CD4-positive, alpha-beta T cell (primary cell): ENCODE results near the gene ADAT2. TPM values are rescaled to one million over a fixed set of nuclear protein-coding genes. Genes with fewer than 3 reads are reported as not detected.
"Not testable (repeated sequence)": the region's sequence is repeated elsewhere in the genome, so short reads cannot be mapped to it uniquely, and the experiment has no call there.

ENCODE experiments used
- ATAC-seq: fragments of 200-7000 bp; cut with Tn5 transposase; one replicate; pipeline ENCODE4 v1.10.0; 2022; ENCODE audit warnings: mild to moderate bottlenecking; ENCODE audit not compliant: poor library complexity
- CTCF ChIA-PET: fragments of 350-600 bp; sonication (Branson Sonifier 250); formaldehyde crosslinking; loops from one replicate; lab custom pipeline; 2021; ENCODE audit warnings: antibody characterized with exemption, inconsistent platforms; lab: Charles Lee
- POLR2A ChIA-PET: fragments of 350-600 bp; sonication (Branson Sonifier 250); formaldehyde crosslinking; loops from one replicate; lab custom pipeline; 2021; ENCODE audit warnings: antibody characterized with exemption, inconsistent platforms; lab: Charles Lee
- DNase-seq, 14 experiments: peaks; one replicate each; pipeline ENCODE4 v3.0.0-alpha.2; 2013 to 2020; ENCODE audit warnings: mixed read lengths in 2 of 14
- H3K27ac ChIP-seq, 2 donors: one replicate each; pipeline versions ENCODE4 v1.5.1 to v1.7.0; 2013; ENCODE audit warnings: low read length in 2 of 2, low read depth in 1 of 2, mild to moderate bottlenecking in 1 of 2
- H3K27me3 ChIP-seq, 2 experiments: 1 replicate in 1 of 2; 2 replicates in 1 of 2; pipeline versions ENCODE4 v1.6.1 to v1.7.0; 2013; ENCODE audit warnings: low read length in 2 of 2, control low read depth in 1 of 2, mild to moderate bottlenecking in 1 of 2, moderate library complexity in 1 of 2; ENCODE audit not compliant: insufficient read depth in 2 of 2, control insufficient read depth in 1 of 2
- H3K36me3 ChIP-seq: one replicate; pipeline ENCODE4 v1.6.1; 2013; ENCODE audit warnings: low read length, control low read depth; ENCODE audit not compliant: insufficient read depth
- H3K4me1 ChIP-seq: one replicate; pipeline ENCODE4 v1.6.1; 2013; ENCODE audit warnings: low read length, control low read depth; ENCODE audit not compliant: insufficient read depth
- H3K4me3 ChIP-seq: one replicate; pipeline ENCODE4 v1.5.1; 2013; ENCODE audit warnings: mild to moderate bottlenecking, low read length, moderate library complexity
- H3K9me3 ChIP-seq, 2 experiments: 1 replicate in 1 of 2; 2 replicates in 1 of 2; pipeline versions ENCODE4 v1.6.1 to v1.7.0; 2013; ENCODE audit warnings: low read length in 2 of 2, mild to moderate bottlenecking in 2 of 2, control low read depth in 1 of 2, moderate library complexity in 1 of 2; ENCODE audit not compliant: control insufficient read depth in 1 of 2, insufficient read depth in 1 of 2
- H3K27ac Mint-ChIP-seq: one replicate; pipeline ENCODE4 v1.8.0; 2020; ENCODE audit warnings: mixed read lengths
- H3K27me3 Mint-ChIP-seq: one replicate; pipeline ENCODE4 v1.8.0; 2021; ENCODE audit warnings: mixed read lengths
- H3K36me3 Mint-ChIP-seq: one replicate; pipeline ENCODE4 v1.8.0; 2021; ENCODE audit warnings: low read depth, mixed read lengths
- H3K4me1 Mint-ChIP-seq: one replicate; pipeline ENCODE4 v1.8.0; 2021; ENCODE audit warnings: low read depth, mixed read lengths
- H3K4me3 Mint-ChIP-seq: one replicate; pipeline ENCODE4 v1.8.0; 2020; ENCODE audit warnings: mild to moderate bottlenecking, mixed read lengths
- H3K9me3 Mint-ChIP-seq: one replicate; pipeline ENCODE4 v1.8.0; 2020; ENCODE audit warnings: mixed read lengths
- CTCF ChIP-seq: fragments of 200-600 bp; IDR thresholded peaks from one replicate; pipeline ENCODE4 v1.8.0; 2022; ENCODE audit warnings: antibody characterized with exemption, mild to moderate bottlenecking
- intact Hi-C, 2 experiments: fragments of 100-400 bp; cut with DNase I in 1 of 2; cut with micrococcal nuclease in 1 of 2; formaldehyde crosslinking; loops; one replicate each; pipeline versions ENCODE4 v1.15.1 to v1.9.0; 2023 to 2025; cut with DNase I, micrococcal nuclease
- total RNA-seq, 174 experiments: library from RNA in 2 of 174; stranded (reverse) in 2 of 174; gene quantifications; one replicate each; pipeline ENCODE4 v1.2.3 and lab custom pipeline; 2021 to 2026

The ADAT2 gene
- total RNA-seq, 2 experiments from 2014 or later, result 14.6 to 17.4 TPM

GRCh38 chr6:143476545-143476944 lies 26.1 kb upstream of the ADAT2 start:
- no peaks in the 10 kb centered on the region for H3K9me3 Mint-ChIP-seq
- H3K4me1 Mint-ChIP-seq, result no peaks in the 10 kb centered on the region

GRCh38 chr6:143471822-143472221 lies 21.3 kb upstream of the ADAT2 start:
- no peaks in the 10 kb centered on the region for H3K27me3 Mint-ChIP-seq
- no peak for DNase-seq
- Histone ChIP-seq H3K4me1 (no peaks in the 10 kb centered on the region), H3K36me3 (peaks cover 34% of the 10 kb centered on the region), H3K4me3 (no peak overlapping the region), H3K27ac (no peak overlapping the region), H3K9me3 (no peaks in the 10 kb centered on the region), H3K27me3 (no peaks in the 10 kb centered on the region)
- ChIA-PET CTCF (no interaction called here), POLR2A (no interaction called here)
- ATAC-seq, result no peak
- H3K4me3 Mint-ChIP-seq, result no peak overlapping the region
- no peaks in the 10 kb centered on the region for H3K4me1 Mint-ChIP-seq
- no peaks in the 10 kb centered on the region for H3K9me3 Mint-ChIP-seq
- no peak for TF ChIP-seq CTCF
- H3K27ac Mint-ChIP-seq, result no peak overlapping the region
- H3K36me3 Mint-ChIP-seq, result peaks cover 83% of the 10 kb centered on the region
- intact Hi-C loops, result no loop called here

More at GRCh38 chr6:143476545-143476944, 26.1 kb upstream of the ADAT2 start:
- H3K4me1 ChIP-seq, result no peaks in the 10 kb centered on the region
- ATAC-seq (no peak), DNase-seq (no peak)
- Mint-ChIP-seq H3K27me3 (no peaks in the 10 kb centered on the region), H3K36me3 (peaks cover 80% of the 10 kb centered on the region), H3K27ac (no peak overlapping the region), H3K4me3 (no peak overlapping the region)
- no peaks in the 10 kb centered on the region for H3K27me3 ChIP-seq
- intact Hi-C loops, result no loop called here
- CTCF ChIA-PET, result interaction anchor here (0.8 kb wide), 1 partner anchor 13 kb away, joined by 3 read pairs; no protein-coding TSS in a partner anchor
- H3K4me3 ChIP-seq, result no peak overlapping the region
- POLR2A ChIA-PET, result no interaction called here
- no peak overlapping the region for H3K27ac ChIP-seq
- peaks cover 37% of the 10 kb centered on the region for H3K36me3 ChIP-seq
- TF ChIP-seq CTCF, result no peak
- no peaks in the 10 kb centered on the region for H3K9me3 ChIP-seq

- H3K27ac ChIP-seq, ATAC-seq, DNase-seq, POLR2A ChIA-PET, CTCF ChIA-PET, H3K9me3 ChIP-seq, H3K9me3 Mint-ChIP-seq, H3K4me3 ChIP-seq, H3K27me3 Mint-ChIP-seq, H3K27ac Mint-ChIP-seq, H3K27me3 ChIP-seq, H3K4me1 ChIP-seq, H3K4me1 Mint-ChIP-seq, H3K4me3 Mint-ChIP-seq: not testable (repeated sequence)
- intact Hi-C loops, result loop anchor here in 1 of 2 experiments (1.0 kb wide), 1 partner anchor 20 kb away; no protein-coding TSS in a partner anchor
- H3K36me3 Mint-ChIP-seq, result peaks cover 83% of the 10 kb centered on the region
- peaks cover 41% of the 10 kb centered on the region for H3K36me3 ChIP-seq
Measured at GRCh38 chr6:143468823-143469222, 18.3 kb upstream of the ADAT2 start.

GRCh38 chr6:143468026-143468425 lies 17.5 kb upstream of the ADAT2 start:
- DNase-seq (no peak), ATAC-seq (no peak)
- Histone ChIP-seq H3K4me3 (no peak overlapping the region), H3K27ac (no peak overlapping the region), H3K27me3 (no peaks in the 10 kb centered on the region), H3K9me3 (no peaks in the 10 kb centered on the region), H3K36me3 (peaks cover 45% of the 10 kb centered on the region), H3K4me1 (no peaks in the 10 kb centered on the region)
- no peak overlapping the region for H3K27ac Mint-ChIP-seq
- no peaks in the 10 kb centered on the region for H3K4me1 Mint-ChIP-seq
- H3K4me3 Mint-ChIP-seq, result no peak overlapping the region
- H3K27me3 Mint-ChIP-seq, result no peaks in the 10 kb centered on the region
- no peaks in the 10 kb centered on the region for H3K9me3 Mint-ChIP-seq
- CTCF ChIA-PET, result no interaction called here
- H3K36me3 Mint-ChIP-seq, result peaks cover 83% of the 10 kb centered on the region
- intact Hi-C loops, result loop anchor here in 1 of 2 experiments (1.0 kb wide), 1 partner anchor 21 kb away; no protein-coding TSS in a partner anchor
- POLR2A ChIA-PET, result no interaction called here
- TF ChIP-seq CTCF, result no peak
